Astrocyte (in vitro differentiated cells and primary cell): ENCODE measurements around the gene CGN. TPM values are rescaled to one million over a fixed set of nuclear protein-coding genes. Genes with fewer than 3 reads are reported as not detected.
A peak's percentile ranks its signal among the peaks of the same experiment; 100 is the strongest.

Experiments
- DNase-seq: peaks from one replicate; pipeline ENCODE4 v3.0.0-alpha.2; 2010; ENCODE audit warnings: low read depth
- FAIRE-seq: peaks from 2 replicates; lab custom pipeline; 2011; peaks lifted over from hg19 to GRCh38; lab: Jason Lieb, UNC
- H2AFZ ChIP-seq: 2 replicates; pipeline ENCODE4 v1.6.0; 2012; ENCODE audit warnings: low read depth, low read length, inconsistent platforms
- H3K27ac ChIP-seq: 2 replicates; pipeline ENCODE4 v1.5.1; 2011; ENCODE audit warnings: low read depth, low read length, inconsistent platforms
- H3K27me3 ChIP-seq: 2 replicates; pipeline ENCODE4 v1.6.0; 2011; ENCODE audit warnings: low read length, inconsistent platforms; ENCODE audit not compliant: insufficient read depth
- H3K36me3 ChIP-seq: 2 replicates; pipeline ENCODE4 v1.5.1; 2011; ENCODE audit warnings: low read length, inconsistent platforms; ENCODE audit not compliant: insufficient read depth
- H3K4me1 ChIP-seq: 2 replicates; pipeline ENCODE4 v1.5.1; 2011; ENCODE audit warnings: low read length, inconsistent platforms; ENCODE audit not compliant: insufficient read depth
- H3K4me2 ChIP-seq: 2 replicates; pipeline ENCODE4 v1.6.0; 2012; ENCODE audit warnings: low read length, inconsistent platforms
- H3K4me3 ChIP-seq: 2 replicates; pipeline ENCODE4 v1.5.1; 2011; ENCODE audit warnings: low read depth, mild to moderate bottlenecking, low read length, inconsistent platforms; ENCODE audit not compliant: insufficient read depth
- H3K79me2 ChIP-seq: 2 replicates; pipeline ENCODE4 v1.6.0; 2012; ENCODE audit warnings: mild to moderate bottlenecking, low read length, inconsistent platforms; ENCODE audit not compliant: insufficient read depth
- H3K9ac ChIP-seq: 2 replicates; pipeline ENCODE4 v1.6.0; 2012; ENCODE audit warnings: mild to moderate bottlenecking, low read length, inconsistent platforms
- H3K9me3 ChIP-seq: 2 replicates; pipeline ENCODE4 v1.5.1; 2012; ENCODE audit warnings: low read depth, mild to moderate bottlenecking, low read length, inconsistent platforms; ENCODE audit not compliant: insufficient read depth
- H4K20me1 ChIP-seq: 2 replicates; pipeline ENCODE4 v1.6.0; 2012; ENCODE audit warnings: low read length, inconsistent platforms; ENCODE audit not compliant: insufficient read depth
- H3K27ac Mint-ChIP-seq: one replicate; pipeline ENCODE4 v1.8.0; 2021; ENCODE audit warnings: mild to moderate bottlenecking, mixed read lengths; ENCODE audit not compliant: unreplicated experiment
- H3K27me3 Mint-ChIP-seq: one replicate; pipeline ENCODE4 v1.8.0; 2021; ENCODE audit warnings: low read depth, mixed read lengths; ENCODE audit not compliant: unreplicated experiment
- H3K36me3 Mint-ChIP-seq: one replicate; pipeline ENCODE4 v1.8.0; 2021; ENCODE audit warnings: low read depth, mixed read lengths; ENCODE audit not compliant: unreplicated experiment
- H3K4me1 Mint-ChIP-seq: one replicate; pipeline ENCODE4 v1.8.0; 2021; ENCODE audit warnings: low read depth, mixed read lengths; ENCODE audit not compliant: unreplicated experiment
- H3K4me3 Mint-ChIP-seq: one replicate; pipeline ENCODE4 v1.8.0; 2021; ENCODE audit warnings: mild to moderate bottlenecking, moderate library complexity, mixed read lengths; ENCODE audit not compliant: unreplicated experiment
- H3K9me3 Mint-ChIP-seq: one replicate; pipeline ENCODE4 v1.8.0; 2021; ENCODE audit warnings: mild to moderate bottlenecking, mixed read lengths; ENCODE audit not compliant: unreplicated experiment
- EZH2 ChIP-seq: IDR thresholded peaks from 2 replicates; pipeline ENCODE4 v1.6.1; 2012; ENCODE audit warnings: mild to moderate bottlenecking, low read length, inconsistent platforms; ENCODE audit not compliant: insufficient read depth
- total RNA-seq: library from RNA; stranded (reverse); gene quantifications from 2 replicates; pipeline ENCODE4 v1.2.1, GENCODE V29; 2021
- TF ChIP-seq, protein P1 (sequence below): IDR thresholded peaks from 2 replicates; pipeline ENCODE4 v1.5.1; 2011; ENCODE audit warnings: low read depth, mild to moderate bottlenecking, inconsistent platforms, low read length, moderate library complexity; ENCODE audit not compliant: insufficient read depth

Gene CGN
- total RNA-seq, 1 donor from 2014 or later = 8.9 TPM

DNA sequence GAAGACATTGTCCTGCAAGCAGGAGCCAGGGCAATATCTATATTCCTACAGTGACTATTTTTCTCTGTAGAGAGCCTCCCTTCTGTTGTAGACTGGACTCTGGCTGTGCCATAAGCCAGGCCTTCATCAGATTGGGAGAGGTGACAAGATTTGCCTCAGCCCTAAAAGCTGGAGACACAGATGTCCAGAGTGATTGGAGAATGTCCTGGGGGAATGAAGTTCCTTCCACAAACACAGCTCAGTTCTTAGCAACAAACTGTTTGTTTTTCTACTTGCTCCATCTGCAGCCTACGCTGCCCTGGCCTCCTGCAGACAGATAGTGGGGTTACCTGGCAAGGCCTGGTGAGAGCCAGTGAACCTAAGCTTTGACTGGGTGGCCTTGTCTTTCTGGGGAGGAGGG is 70.7 kb downstream of the CGN start:
- Mint-ChIP-seq H3K4me3 (no peak overlapping the region), H3K36me3 (peaks cover 33% of the 10 kb centered on the region), H3K27ac (no peak overlapping the region), H3K27me3 (no peaks in the 10 kb centered on the region), H3K4me1 (peaks cover 54% of the 10 kb centered on the region), H3K9me3 (no peaks in the 10 kb centered on the region)
- peaks cover 18% of the 10 kb centered on the region for H3K36me3 ChIP-seq
- H3K9ac ChIP-seq = no peak overlapping the region
- no peak overlapping the region for H3K4me2 ChIP-seq
- no peak overlapping the region for H3K4me3 ChIP-seq
- H3K9me3 ChIP-seq = no peaks in the 10 kb centered on the region
- TF ChIP-seq, protein P1, sequence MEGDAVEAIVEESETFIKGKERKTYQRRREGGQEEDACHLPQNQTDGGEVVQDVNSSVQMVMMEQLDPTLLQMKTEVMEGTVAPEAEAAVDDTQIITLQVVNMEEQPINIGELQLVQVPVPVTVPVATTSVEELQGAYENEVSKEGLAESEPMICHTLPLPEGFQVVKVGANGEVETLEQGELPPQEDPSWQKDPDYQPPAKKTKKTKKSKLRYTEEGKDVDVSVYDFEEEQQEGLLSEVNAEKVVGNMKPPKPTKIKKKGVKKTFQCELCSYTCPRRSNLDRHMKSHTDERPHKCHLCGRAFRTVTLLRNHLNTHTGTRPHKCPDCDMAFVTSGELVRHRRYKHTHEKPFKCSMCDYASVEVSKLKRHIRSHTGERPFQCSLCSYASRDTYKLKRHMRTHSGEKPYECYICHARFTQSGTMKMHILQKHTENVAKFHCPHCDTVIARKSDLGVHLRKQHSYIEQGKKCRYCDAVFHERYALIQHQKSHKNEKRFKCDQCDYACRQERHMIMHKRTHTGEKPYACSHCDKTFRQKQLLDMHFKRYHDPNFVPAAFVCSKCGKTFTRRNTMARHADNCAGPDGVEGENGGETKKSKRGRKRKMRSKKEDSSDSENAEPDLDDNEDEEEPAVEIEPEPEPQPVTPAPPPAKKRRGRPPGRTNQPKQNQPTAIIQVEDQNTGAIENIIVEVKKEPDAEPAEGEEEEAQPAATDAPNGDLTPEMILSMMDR = no peak
- TF ChIP-seq EZH2 = no peak
- no peaks in the 10 kb centered on the region for H3K79me2 ChIP-seq
- H4K20me1 ChIP-seq = peaks cover 6% of the 10 kb centered on the region
- H3K4me1 ChIP-seq = peaks cover 22% of the 10 kb centered on the region
- DNase-seq = no peak
- FAIRE-seq = no peak
- H2AFZ ChIP-seq = no peak overlapping the region
- no peak overlapping the region for H3K27ac ChIP-seq
- H3K27me3 ChIP-seq = no peaks in the 10 kb centered on the region

DNA sequence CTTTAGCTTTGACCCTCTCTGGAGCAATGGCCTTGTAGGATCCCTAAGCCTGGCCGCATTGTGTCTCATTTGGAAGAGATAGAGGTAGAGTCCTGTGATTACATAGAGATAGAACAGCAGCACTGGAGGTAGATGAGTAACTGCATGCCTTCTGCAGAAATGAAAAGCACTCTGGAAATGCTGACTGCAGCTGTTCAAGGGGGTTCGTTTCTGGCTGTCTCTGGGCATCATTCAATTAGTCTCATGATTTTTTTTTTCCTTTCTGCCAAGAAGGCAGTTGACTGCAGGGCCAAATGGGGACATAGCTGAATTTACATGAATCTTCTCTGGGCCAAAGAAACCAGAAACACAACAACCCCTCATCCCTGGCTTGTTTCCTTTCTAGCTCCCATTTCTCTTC is 72.6 kb downstream of the CGN start:
- Histone ChIP-seq H3K9me3 (no peaks in the 10 kb centered on the region), H2AFZ (no peak overlapping the region), H3K9ac (no peak overlapping the region), H4K20me1 (peaks cover 2% of the 10 kb centered on the region), H3K4me2 (no peak overlapping the region), H3K27me3 (no peaks in the 10 kb centered on the region), H3K4me1 (peaks cover 17% of the 10 kb centered on the region), H3K79me2 (no peaks in the 10 kb centered on the region), H3K4me3 (no peak overlapping the region), H3K27ac (no peak overlapping the region), H3K36me3 (peaks cover 18% of the 10 kb centered on the region)
- Mint-ChIP-seq H3K9me3 (no peaks in the 10 kb centered on the region), H3K27me3 (no peaks in the 10 kb centered on the region), H3K27ac (peak overlapping the region; percentile 95), H3K36me3 (peaks cover 33% of the 10 kb centered on the region), H3K4me3 (peak overlapping the region; percentile 11), H3K4me1 (peaks cover 54% of the 10 kb centered on the region)
- no peak for TF ChIP-seq EZH2
- TF ChIP-seq, protein P1 = no peak
- FAIRE-seq = no peak
- DNase-seq = no peak

DNA sequence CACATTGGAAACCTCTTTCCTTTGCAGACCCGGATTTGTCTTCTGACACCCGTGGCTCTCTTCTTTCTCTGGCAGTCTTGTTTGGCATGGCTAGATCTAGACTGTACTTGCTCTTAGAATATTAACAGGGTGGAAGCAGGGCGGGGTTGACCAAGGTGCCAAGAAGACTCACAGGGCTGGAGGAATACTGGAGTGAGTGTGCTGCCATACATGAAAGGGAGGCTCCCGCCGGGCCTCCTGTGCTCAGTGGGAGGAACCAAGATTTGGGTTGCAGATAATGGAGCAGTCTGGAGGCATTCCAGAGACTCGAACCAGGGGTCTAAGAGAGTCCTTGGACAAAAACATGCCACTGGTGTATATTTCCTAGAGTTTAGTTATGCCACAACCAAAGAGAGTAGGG is 73.1 kb downstream of the CGN start:
- Histone ChIP-seq H3K9me3 (no peaks in the 10 kb centered on the region), H3K4me3 (no peak overlapping the region), H3K27ac (no peak overlapping the region), H3K4me2 (no peak overlapping the region), H3K27me3 (no peaks in the 10 kb centered on the region), H3K4me1 (peaks cover 12% of the 10 kb centered on the region), H3K36me3 (peaks cover 18% of the 10 kb centered on the region), H3K9ac (no peak overlapping the region), H4K20me1 (no peaks in the 10 kb centered on the region), H3K79me2 (no peaks in the 10 kb centered on the region), H2AFZ (no peak overlapping the region)
- Mint-ChIP-seq H3K27me3 (no peaks in the 10 kb centered on the region), H3K9me3 (no peaks in the 10 kb centered on the region), H3K27ac (peak overlapping the region; percentile 95), H3K36me3 (peaks cover 30% of the 10 kb centered on the region), H3K4me1 (peaks cover 49% of the 10 kb centered on the region), H3K4me3 (peak overlapping the region; percentile 17)
- DNase-seq (no peak), FAIRE-seq (no peak)
- TF ChIP-seq, protein P1 = no peak
- no peak for TF ChIP-seq EZH2
